NB4 (cell line): ENCODE results near the gene TYW1B.
"Not testable (repeated sequence)": the region's sequence is repeated elsewhere in the genome, so short reads cannot be mapped to it uniquely, and the experiment has no call there.

Experiments used
- DNase-seq: peaks from one replicate; pipeline ENCODE4 v3.0.0; 2010; ENCODE audit warnings: low read depth
- H3K4me3 ChIP-seq: one replicate; pipeline ENCODE4 v1.5.1; 2011; ENCODE audit warnings: mild to moderate bottlenecking, low read depth, low read length, moderate library complexity
- MYC ChIP-seq: IDR thresholded peaks from 2 replicates; pipeline ENCODE4 v1.6.1; 2011; ENCODE audit warnings: low read depth, low read length
- POLR2A ChIP-seq: IDR thresholded peaks from 2 replicates; pipeline ENCODE4 v1.6.1; 2011; ENCODE audit warnings: mild to moderate bottlenecking; ENCODE audit not compliant: insufficient read length; ENCODE audit errors: extremely low read depth
- TF ChIP-seq, protein P1 (sequence below): IDR thresholded peaks from one replicate; pipeline ENCODE4 v1.5.1; 2012; ENCODE audit warnings: low read depth, low read length
- TF ChIP-seq, protein P2 (sequence below): IDR thresholded peaks from 2 replicates; pipeline ENCODE4 v1.6.1; 2011; ENCODE audit warnings: low read depth, low read length

TYW1B gene

DNA sequence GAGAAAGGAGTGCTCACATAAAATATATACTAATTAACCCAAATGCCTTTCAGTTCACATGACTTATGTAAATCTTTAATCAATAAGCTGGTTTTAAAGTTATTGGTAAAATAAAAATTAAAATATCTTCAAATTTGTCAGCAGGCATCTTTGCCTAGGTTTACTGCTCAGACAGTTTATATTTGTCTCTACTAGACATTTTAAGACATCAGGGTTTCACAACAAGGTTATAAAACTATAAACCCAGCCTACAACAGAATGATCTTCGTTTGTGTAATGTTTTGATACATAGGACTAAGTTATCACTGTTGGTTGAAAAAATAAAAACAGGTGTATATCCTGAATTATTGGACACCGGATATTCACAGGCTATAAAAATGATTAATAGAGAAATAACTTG lies 67.4 kb downstream of the TYW1B start:
- DNase-seq = no peak
- TF ChIP-seq, protein P1, sequence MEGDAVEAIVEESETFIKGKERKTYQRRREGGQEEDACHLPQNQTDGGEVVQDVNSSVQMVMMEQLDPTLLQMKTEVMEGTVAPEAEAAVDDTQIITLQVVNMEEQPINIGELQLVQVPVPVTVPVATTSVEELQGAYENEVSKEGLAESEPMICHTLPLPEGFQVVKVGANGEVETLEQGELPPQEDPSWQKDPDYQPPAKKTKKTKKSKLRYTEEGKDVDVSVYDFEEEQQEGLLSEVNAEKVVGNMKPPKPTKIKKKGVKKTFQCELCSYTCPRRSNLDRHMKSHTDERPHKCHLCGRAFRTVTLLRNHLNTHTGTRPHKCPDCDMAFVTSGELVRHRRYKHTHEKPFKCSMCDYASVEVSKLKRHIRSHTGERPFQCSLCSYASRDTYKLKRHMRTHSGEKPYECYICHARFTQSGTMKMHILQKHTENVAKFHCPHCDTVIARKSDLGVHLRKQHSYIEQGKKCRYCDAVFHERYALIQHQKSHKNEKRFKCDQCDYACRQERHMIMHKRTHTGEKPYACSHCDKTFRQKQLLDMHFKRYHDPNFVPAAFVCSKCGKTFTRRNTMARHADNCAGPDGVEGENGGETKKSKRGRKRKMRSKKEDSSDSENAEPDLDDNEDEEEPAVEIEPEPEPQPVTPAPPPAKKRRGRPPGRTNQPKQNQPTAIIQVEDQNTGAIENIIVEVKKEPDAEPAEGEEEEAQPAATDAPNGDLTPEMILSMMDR = no peak
- TF ChIP-seq POLR2A = no peak
- TF ChIP-seq, protein P2, sequence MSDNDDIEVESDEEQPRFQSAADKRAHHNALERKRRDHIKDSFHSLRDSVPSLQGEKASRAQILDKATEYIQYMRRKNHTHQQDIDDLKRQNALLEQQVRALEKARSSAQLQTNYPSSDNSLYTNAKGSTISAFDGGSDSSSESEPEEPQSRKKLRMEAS = no peak
- no peak for TF ChIP-seq MYC
- no peak overlapping the region for H3K4me3 ChIP-seq

DNA sequence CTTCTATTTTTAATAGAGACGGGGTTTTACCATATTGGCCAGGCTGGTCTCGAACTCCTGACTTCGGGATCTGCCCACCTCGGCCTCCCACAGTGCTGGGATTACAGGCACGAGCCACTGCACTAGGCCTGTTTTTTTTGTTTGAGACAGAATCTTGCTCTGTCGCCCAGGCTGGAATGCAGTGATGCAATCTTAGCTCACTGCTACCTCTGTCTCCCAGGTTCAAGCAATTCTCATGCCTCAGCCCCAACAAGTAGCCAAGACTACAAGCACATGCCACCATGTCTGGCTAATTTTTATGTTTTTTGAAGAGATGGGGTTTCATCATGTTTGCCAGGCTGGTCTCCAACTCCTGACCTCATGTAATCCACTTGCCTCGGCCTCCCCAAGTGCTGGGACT lies 73.7 kb downstream of the TYW1B start:
- no peak overlapping the region for H3K4me3 ChIP-seq
- TF ChIP-seq, protein P1 = no peak
- TF ChIP-seq POLR2A = no peak
- TF ChIP-seq, protein P2 = no peak
- TF ChIP-seq MYC = no peak
- DNase-seq = no peak

DNA sequence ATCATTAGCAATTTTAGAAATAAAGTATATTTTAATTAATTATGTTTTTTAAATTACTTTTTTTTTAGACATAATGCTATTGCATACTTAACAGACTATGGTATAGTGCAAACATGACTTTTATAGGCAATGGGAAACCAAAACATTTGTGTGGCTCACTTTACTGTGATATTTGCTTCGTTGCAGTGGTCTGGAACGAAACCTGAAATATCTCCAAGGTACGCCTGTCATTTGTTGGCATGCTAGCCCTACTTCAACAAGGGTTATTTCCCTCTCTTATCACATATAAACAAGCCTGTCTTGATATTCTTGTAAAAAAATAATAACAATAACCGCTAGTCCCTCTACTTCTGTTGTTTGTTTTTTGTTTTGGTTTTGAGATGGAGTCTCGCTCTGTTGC lies 74.2 kb downstream of the TYW1B start:
- TF ChIP-seq, protein P1 = no peak
- TF ChIP-seq POLR2A (no peak), MYC (no peak)
- no peak overlapping the region for H3K4me3 ChIP-seq
- no peak for DNase-seq

DNA sequence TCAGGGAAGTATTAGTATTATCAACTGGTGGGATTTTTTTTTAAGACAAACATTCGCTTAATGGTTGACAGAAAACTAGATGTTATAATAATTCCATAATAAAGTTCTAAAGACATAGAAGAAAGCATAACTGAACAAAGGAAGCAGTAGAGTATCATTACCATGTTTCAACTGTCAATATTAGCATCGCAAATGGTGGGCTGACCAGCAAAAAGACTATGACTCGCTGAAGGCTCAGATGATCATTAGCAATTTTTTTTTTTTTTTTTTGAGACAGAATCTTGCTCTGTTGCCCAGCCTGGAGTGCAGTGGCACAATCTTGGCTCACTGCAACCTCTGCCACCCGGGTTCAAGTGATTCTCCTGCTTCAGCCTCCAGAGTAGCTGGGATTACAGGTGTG lies 74.8 kb downstream of the TYW1B start:
- H3K4me3 ChIP-seq, DNase-seq: not testable (repeated sequence)

DNA sequence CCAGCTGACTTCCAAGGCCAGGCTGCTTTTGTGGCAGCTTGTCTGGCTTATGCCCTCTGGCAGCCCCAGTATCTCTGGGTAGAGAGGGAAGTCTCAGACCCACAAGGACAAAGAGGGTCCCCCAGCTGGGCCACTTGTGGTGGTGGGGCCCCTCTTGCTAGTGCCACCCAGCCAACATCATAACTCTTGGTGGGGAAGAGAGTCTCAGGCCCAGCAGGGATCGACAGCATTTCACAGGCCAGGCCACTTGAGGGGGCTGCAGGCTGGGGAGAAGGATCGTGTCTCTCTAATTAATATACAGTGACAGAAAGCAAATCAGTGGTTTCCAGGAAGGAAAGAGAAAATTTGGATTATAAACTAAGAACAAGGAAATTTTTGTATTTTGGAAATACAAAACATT lies 76.0 kb downstream of the TYW1B start:
- peak; percentile 19 for DNase-seq
- H3K4me3 ChIP-seq = no peak overlapping the region
- TF ChIP-seq, protein P1 = peak; percentile 9
- no peak for TF ChIP-seq POLR2A

DNA sequence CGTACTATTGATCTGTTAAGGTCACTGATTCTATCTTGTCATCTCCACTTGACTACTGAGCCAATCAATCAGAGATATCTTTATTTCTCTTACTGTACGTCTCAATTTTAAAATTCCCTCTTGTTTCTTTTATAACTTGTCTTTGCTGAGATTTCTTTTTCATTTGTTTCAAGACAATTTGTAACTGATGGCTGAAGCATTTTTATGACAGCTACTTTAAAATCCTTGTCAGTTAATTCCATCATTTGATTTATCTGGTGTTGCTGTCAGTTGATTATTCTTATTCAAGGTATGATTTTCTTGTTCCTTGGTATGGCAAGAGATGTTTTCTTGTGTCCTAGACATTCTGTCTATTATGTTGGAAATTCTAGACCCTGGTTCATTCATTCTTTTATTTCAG lies 76.6 kb downstream of the TYW1B start:
- TF ChIP-seq, protein P1 = no peak
- TF ChIP-seq POLR2A (no peak), MYC (no peak)
- TF ChIP-seq, protein P2 = no peak
- no peak overlapping the region for H3K4me3 ChIP-seq
- DNase-seq = no peak

DNA sequence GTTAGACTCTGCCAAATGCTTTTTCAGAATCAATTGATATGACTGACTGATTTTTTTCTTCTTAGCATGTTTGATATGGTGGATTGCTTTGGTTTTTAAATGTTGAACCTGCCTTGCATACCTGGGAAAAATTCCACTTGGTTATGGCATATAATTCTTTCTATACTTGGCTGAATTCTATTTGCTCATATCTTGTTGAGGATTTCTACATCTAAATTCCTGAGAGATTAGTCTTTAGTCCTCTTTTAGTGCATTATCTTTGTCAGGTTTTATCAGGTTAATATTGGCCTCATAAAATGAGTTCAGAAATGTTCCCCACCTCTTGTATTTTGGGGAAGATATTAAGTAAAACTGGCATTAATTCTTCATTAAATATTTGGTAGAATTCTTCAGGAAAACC lies 79.4 kb downstream of the TYW1B start:
- DNase-seq, H3K4me3 ChIP-seq: not testable (repeated sequence)

DNA sequence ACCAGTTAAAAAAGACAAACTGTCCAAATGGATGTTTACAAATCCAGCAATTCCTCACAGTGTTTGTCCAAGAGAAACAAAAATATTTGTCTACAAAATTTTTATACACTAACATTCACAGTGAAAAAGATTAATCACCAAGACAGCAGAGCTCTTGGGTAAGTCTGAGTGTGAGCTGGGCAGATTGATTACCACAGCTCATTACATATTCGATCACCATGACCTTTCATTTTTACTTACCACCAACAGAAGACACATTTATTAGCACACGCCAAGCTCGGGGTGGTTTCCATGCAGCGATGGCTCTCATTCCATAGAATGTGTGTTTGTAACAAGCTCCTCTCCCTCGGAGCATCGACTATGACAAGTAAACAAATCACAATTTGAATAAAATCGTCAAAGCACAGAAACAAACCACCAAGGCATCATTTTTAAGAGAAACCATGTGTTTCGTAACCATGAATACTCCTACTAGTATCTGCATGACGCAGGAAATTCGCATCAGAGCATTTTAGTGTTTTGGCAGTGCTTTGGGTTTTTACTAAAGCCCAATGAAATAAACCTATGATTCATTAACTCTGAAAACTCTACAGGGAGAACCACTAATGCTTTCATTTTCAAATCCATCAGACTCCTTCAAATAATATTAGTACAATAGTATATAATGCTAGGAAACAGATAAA lies 83.6 kb downstream of the TYW1B start:
- H3K4me3 ChIP-seq, DNase-seq: not testable (repeated sequence)

DNA sequence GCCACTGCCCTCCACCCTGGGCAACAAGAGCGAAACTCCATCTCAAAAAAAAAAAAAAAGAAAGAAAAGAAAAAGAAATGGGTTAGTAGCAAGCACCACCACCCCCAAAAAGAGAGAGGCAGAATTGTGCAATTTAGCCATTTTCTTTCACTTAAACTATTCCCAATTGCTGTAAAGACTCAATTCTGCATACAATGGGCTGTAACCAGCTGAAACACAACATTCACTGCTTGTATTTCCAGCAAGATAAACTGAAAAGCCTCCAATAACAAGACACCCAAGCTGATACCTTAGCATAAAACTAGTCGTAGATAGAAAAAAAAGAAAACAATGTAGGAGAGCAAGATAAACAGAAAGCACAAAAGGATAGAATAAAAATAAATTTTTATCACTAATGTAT lies 84.2 kb downstream of the TYW1B start:
- DNase-seq, H3K4me3 ChIP-seq: not testable (repeated sequence)

DNA sequence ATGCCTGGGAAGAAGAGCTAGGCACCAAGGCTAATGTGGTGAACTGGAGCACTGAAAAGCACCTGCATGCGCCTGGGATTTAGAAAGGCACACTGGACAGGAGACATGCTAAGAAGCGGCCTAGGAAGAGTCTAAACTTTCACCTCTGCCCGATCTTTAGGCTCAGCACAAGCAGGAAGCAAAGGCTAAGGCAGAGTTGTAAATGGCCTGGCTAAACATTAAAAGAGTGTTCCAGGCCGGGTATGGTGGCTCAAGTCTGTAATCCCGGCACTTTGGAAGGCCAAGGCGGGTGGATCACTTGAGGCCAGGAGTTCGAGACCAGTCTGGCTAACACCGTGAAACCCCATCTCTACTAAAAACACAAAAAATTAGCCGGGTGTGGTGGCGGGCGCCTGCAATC lies 88.3 kb downstream of the TYW1B start:
- H3K4me3 ChIP-seq, DNase-seq: not testable (repeated sequence)

DNA sequence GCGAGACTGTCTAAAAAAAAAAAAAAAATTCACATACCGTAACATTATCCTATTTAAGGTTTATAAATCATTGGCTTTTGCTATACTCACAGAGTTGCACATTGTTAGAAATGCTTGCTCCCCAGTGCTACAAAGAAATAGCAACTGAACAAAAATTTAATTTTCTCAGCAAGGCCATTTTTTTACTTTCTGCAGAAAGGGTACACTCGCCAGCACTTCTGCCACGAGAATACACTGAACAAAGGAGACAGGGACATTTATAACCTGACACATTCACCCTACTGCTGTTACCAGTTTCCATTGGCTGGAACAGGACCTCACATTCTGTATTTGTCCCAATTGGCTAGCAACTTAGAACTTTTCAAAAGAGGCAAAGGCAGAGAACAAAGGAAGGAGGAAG lies 92.1 kb downstream of the TYW1B start:
- not testable (repeated sequence) for H3K4me3 ChIP-seq, DNase-seq
